ENCODE results near the gene AKIRIN1. TPM values are rescaled to one million over a fixed set of nuclear protein-coding genes. Genes with fewer than 3 reads are reported as not detected.

Gene AKIRIN1

Small RNA genes lying within 50 kb of the gene (small RNA-seq; reads per million reads assigned to genes)
- gene RF00019 (ENCODE audit: low read depth): not detected

Measured in mesenchymal stem cell (in vitro differentiated cells and primary cell).